SU-DHL-6 (cell line): ENCODE measurements around the gene MRPS14.

ENCODE experiments used
- EZH2phosphoT487 ChIP-seq: fragments of 200-600 bp; sonication (generic), shearing (Covaris generic); conservative IDR thresholded peaks from 2 replicates; pipeline ENCODE4 v1.6.1; 2018; ENCODE audit warnings: mild to moderate bottlenecking, antibody characterized with exemption, low read length, moderate library complexity, mixed read lengths
- TF ChIP-seq, protein P1 (sequence below): fragments of 200-600 bp; sonication (generic); IDR thresholded peaks from one replicate; pipeline ENCODE4 v1.5.1; 2017; ENCODE audit warnings: antibody characterized with exemption, mild to moderate bottlenecking, low read length, moderate library complexity; ENCODE audit not compliant: insufficient read depth, poor library complexity, severe bottlenecking

GRCh38 chr1:174990382-174990999 lies 32.7 kb downstream of the MRPS14 start:
- TF ChIP-seq, protein P1, sequence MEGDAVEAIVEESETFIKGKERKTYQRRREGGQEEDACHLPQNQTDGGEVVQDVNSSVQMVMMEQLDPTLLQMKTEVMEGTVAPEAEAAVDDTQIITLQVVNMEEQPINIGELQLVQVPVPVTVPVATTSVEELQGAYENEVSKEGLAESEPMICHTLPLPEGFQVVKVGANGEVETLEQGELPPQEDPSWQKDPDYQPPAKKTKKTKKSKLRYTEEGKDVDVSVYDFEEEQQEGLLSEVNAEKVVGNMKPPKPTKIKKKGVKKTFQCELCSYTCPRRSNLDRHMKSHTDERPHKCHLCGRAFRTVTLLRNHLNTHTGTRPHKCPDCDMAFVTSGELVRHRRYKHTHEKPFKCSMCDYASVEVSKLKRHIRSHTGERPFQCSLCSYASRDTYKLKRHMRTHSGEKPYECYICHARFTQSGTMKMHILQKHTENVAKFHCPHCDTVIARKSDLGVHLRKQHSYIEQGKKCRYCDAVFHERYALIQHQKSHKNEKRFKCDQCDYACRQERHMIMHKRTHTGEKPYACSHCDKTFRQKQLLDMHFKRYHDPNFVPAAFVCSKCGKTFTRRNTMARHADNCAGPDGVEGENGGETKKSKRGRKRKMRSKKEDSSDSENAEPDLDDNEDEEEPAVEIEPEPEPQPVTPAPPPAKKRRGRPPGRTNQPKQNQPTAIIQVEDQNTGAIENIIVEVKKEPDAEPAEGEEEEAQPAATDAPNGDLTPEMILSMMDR, result no peak
- TF ChIP-seq EZH2phosphoT487, result no peak
